ENCODE measurements around the gene ABCC4.

DNA sequence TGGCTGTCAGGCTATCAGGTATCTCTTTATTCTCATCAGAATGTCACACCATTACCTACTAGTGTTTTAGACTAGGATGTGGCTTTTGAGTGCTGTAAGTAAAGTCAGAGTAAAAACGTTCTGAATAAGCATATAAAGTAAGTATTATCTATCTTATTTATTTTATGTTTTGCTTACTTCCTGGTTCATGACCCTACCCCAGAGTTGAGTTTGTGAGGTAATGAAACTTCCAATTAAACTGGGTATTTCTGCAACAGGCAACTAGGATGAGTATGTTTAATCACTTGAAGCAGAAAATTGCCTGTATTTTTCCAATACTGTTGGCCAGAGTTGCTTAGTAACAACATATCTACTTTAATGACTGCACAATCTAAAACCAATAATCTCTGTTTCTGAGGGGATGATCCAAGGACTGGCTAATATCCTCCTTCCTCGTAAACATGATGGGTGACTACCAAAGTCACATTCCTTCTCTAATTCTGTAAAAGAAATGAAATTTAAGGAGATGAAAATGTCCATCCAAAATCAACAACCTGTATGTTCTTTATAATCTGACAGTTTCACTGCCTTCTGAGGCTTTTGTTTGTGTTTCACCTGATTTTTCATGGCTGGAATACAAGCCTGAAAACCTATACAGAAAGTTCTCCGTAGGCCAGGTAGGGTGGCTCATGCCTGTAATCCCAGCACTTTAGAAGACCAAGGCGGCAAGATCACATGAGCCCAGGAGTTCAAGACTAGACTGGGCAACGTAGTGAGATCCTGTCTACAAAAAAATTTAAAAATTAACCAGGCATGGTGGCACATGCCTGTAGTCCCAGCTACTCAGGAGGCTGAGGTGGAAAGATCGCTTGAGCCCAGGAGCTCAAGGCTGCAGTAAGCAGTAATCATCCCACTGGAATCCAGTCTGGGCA is 83.1 kb downstream of the ABCC4 start:
- no peak for TF ChIP-seq EZH2 (IDR thresholded peaks at IDR 0.05; ENCODE audit: low read depth)
- no peak for TF ChIP-seq CTCF (conservative IDR thresholded peaks at IDR 0.05)

Data from PC-9 (cell line).